HepG2 (cell line): Measurements from ENCODE around the gene HEATR1. TPM values are rescaled to one million over a fixed set of nuclear protein-coding genes. Genes with fewer than 3 reads are reported as not detected.

Experiments
- AKAP8 ChIP-seq: sonication (generic); formaldehyde crosslinking; IDR thresholded peaks from 2 replicates; pipeline ENCODE4 v1.5.1; 2020; ENCODE audit warnings: mild to moderate bottlenecking, missing genetic modification reagents
- CAMTA2 ChIP-seq: sonication (generic); formaldehyde crosslinking; IDR thresholded peaks from 2 replicates; pipeline ENCODE4 v1.4.0; 2020; ENCODE audit warnings: mild to moderate bottlenecking, missing genetic modification reagents, borderline replicate concordance
- GPN1 ChIP-seq: sonication (generic); formaldehyde crosslinking; IDR thresholded peaks from 2 replicates; pipeline ENCODE4 v1.5.1; 2020; ENCODE audit warnings: missing genetic modification reagents, borderline replicate concordance
- HNF4A ChIP-seq: sonication (generic); formaldehyde crosslinking; IDR thresholded peaks from 2 replicates; pipeline ENCODE4 v1.4.0; 2020; ENCODE audit warnings: missing genetic modification reagents
- HNRNPLL ChIP-seq: fragments of 200-400 bp; formaldehyde crosslinking; IDR thresholded peaks from 2 replicates; pipeline ENCODE4 v1.6.1; 2017; ENCODE audit warnings: mild to moderate bottlenecking, low read depth, low read length; ENCODE audit not compliant: poor library complexity, severe bottlenecking
- IKZF4 ChIP-seq: sonication (generic); formaldehyde crosslinking; IDR thresholded peaks from 2 replicates; pipeline ENCODE4 v1.5.1; 2020; ENCODE audit warnings: borderline replicate concordance, mild to moderate bottlenecking, low read depth, missing genetic modification reagents; ENCODE audit errors: not compliant biosample characterization
- MAX ChIP-seq: IDR thresholded peaks from 2 replicates; pipeline ENCODE4 v1.6.1; 2012; ENCODE audit warnings: inconsistent platforms
- NR2F1 ChIP-seq, 2 experiments: fragments of 450-650 bp in 1 of 2; formaldehyde crosslinking in 1 of 2; IDR thresholded peaks; 2 replicates each; pipeline versions ENCODE4 v1.5.0 to v1.6.1; 2016 to 2020; ENCODE audit warnings: mild to moderate bottlenecking in 1 of 2, missing compliant biosample characterization in 1 of 2, missing genetic modification reagents in 1 of 2, moderate library complexity in 1 of 2
- SIX4 ChIP-seq: sonication (generic); formaldehyde crosslinking; IDR thresholded peaks from 2 replicates; pipeline ENCODE4 v1.4.0; 2020; ENCODE audit warnings: missing genetic modification reagents
- SP140L ChIP-seq: sonication (generic); formaldehyde crosslinking; IDR thresholded peaks from 2 replicates; pipeline ENCODE4 v1.4.0; 2020; ENCODE audit warnings: missing genetic modification reagents, borderline replicate concordance
- SP2 ChIP-seq: sonication (generic); formaldehyde crosslinking; IDR thresholded peaks from 2 replicates; pipeline ENCODE4 v1.5.1; 2020; ENCODE audit warnings: mild to moderate bottlenecking, missing genetic modification reagents
- STAT5B ChIP-seq: sonication (generic); formaldehyde crosslinking; IDR thresholded peaks from 2 replicates; pipeline ENCODE4 v1.4.0; 2020; ENCODE audit warnings: missing genetic modification reagents
- TAF15 ChIP-seq: fragments of 200-400 bp; formaldehyde crosslinking; IDR thresholded peaks from one replicate; pipeline ENCODE4 v1.6.1; 2018; ENCODE audit warnings: mild to moderate bottlenecking, low read depth, low read length; ENCODE audit not compliant: poor library complexity, severe bottlenecking
- TBX3 ChIP-seq: fragments of 450-650 bp; IDR thresholded peaks from 2 replicates; pipeline ENCODE4 v1.6.1; 2017; ENCODE audit warnings: antibody characterized with exemption, mild to moderate bottlenecking, inconsistent platforms, borderline replicate concordance
- TP53 ChIP-seq: sonication (generic); formaldehyde crosslinking; conservative IDR thresholded peaks from 2 replicates; pipeline ENCODE4 v1.4.0; 2020; ENCODE audit warnings: missing genetic modification reagents
- ZNF180 ChIP-seq: sonication (generic); formaldehyde crosslinking; IDR thresholded peaks from 2 replicates; pipeline ENCODE4 v1.4.0; 2020; ENCODE audit warnings: low read depth, missing genetic modification reagents, borderline replicate concordance
- ZNF280B ChIP-seq: sonication (generic); formaldehyde crosslinking; IDR thresholded peaks from 2 replicates; pipeline ENCODE4 v1.5.0; 2020; ENCODE audit warnings: missing genetic modification reagents, mild to moderate bottlenecking, borderline replicate concordance
- ZNF674 ChIP-seq: sonication (generic); formaldehyde crosslinking; IDR thresholded peaks from 2 replicates; pipeline ENCODE4 v1.5.0; 2020; ENCODE audit warnings: low read depth, mild to moderate bottlenecking, missing genetic modification reagents
- ZNF878 ChIP-seq: sonication (generic); formaldehyde crosslinking; IDR thresholded peaks from 2 replicates; pipeline ENCODE4 v1.8.1; 2023; ENCODE audit warnings: mild to moderate bottlenecking, missing genetic modification reagents, moderate library complexity
- polyA plus RNA-seq, 8 experiments: library from polyadenylated mRNA; depleted of rRNA in 3 of 8; stranded (reverse) in 7 of 8; unstranded in 1 of 8; fragments of >200 nt; fragmentation: Illumina TruSeq in 4 of 8; extraction: Trizol in 4 of 8; gene quantifications; 2 replicates each; pipeline versions ENCODE4 v1.2.1 to v1.2.3, GENCODE V29; 2011 to 2016; ENCODE audit warnings: low read depth in 4 of 8, missing spikeins in 1 of 8, mixed read lengths in 1 of 8; ENCODE audit not compliant: insufficient read depth in 1 of 8
- total RNA-seq, 5 experiments: library from RNA; depleted of rRNA; stranded (reverse); fragments of >200 nt; fragmentation: Illumina TruSeq; extraction: Trizol; gene quantifications; 2 replicates each; pipeline ENCODE4 v1.2.3, GENCODE V29; 2016; ENCODE audit warnings: low read depth in 1 of 5
- TF ChIP-seq, protein P1 (sequence below): sonication (generic); formaldehyde crosslinking; IDR thresholded peaks from 2 replicates; pipeline ENCODE4 v1.8.0; 2023; ENCODE audit warnings: mild to moderate bottlenecking, missing genetic modification reagents
- TF ChIP-seq, protein P2 (sequence below): sonication (generic); formaldehyde crosslinking; IDR thresholded peaks from 2 replicates; pipeline ENCODE4 v1.4.0; 2020; ENCODE audit warnings: missing genetic modification reagents
- TF ChIP-seq, protein P3 (sequence below): sonication (generic); formaldehyde crosslinking; IDR thresholded peaks from 2 replicates; pipeline ENCODE4 v1.4.0; 2020; ENCODE audit warnings: missing genetic modification reagents; ENCODE audit errors: not compliant biosample characterization
- TF ChIP-seq, protein P4 (sequence below): fragments of 450-650 bp; IDR thresholded peaks from 2 replicates; pipeline ENCODE4 v1.6.1; 2016

Gene HEATR1
- total and polyA plus RNA-seq, 2 of the 13 experiments (the other 11 are each of a cell fraction or from before 2014, with no cell fraction given): 10.2 to 45.8 TPM

GRCh38 chr1:236523704-236524141, 80.6 kb downstream of the HEATR1 start, which contains the start of gene LGALS8 (continued):
- peak; percentile 39; the same call in 1 of the 2 replicates for TF ChIP-seq ZNF180 (CRISPR knock-in tag)
- TF ChIP-seq, protein P1, sequence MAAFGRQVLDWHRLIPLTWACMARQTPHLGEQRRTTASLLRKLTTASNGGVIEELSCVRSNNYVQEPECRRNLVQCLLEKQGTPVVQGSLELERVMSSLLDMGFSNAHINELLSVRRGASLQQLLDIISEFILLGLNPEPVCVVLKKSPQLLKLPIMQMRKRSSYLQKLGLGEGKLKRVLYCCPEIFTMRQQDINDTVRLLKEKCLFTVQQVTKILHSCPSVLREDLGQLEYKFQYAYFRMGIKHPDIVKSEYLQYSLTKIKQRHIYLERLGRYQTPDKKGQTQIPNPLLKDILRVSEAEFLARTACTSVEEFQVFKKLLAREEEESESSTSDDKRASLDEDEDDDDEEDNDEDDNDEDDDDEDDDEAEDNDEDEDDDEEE (CRISPR knock-in tag): no peak
- TF ChIP-seq MAX: no peak
- no peak for TF ChIP-seq TAF15
- TF ChIP-seq ZNF280B (CRISPR knock-in tag): peak; percentile 49; the same call in 1 of the 2 replicates
- TF ChIP-seq SIX4: no peak
- no peak for TF ChIP-seq ZNF674 (CRISPR knock-in tag)
- 0 out of 2 replicates have a peak, but pooled peaks have one; percentile 45 for TF ChIP-seq TP53 (CRISPR knock-in tag)
- TF ChIP-seq HNF4A (CRISPR knock-in tag): peak; percentile 17; the same call in 1 of the 2 replicates
- TF ChIP-seq, protein P2, sequence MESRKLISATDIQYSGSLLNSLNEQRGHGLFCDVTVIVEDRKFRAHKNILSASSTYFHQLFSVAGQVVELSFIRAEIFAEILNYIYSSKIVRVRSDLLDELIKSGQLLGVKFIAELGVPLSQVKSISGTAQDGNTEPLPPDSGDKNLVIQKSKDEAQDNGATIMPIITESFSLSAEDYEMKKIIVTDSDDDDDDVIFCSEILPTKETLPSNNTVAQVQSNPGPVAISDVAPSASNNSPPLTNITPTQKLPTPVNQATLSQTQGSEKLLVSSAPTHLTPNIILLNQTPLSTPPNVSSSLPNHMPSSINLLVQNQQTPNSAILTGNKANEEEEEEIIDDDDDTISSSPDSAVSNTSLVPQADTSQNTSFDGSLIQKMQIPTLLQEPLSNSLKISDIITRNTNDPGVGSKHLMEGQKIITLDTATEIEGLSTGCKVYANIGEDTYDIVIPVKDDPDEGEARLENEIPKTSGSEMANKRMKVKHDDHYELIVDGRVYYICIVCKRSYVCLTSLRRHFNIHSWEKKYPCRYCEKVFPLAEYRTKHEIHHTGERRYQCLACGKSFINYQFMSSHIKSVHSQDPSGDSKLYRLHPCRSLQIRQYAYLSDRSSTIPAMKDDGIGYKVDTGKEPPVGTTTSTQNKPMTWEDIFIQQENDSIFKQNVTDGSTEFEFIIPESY (CRISPR knock-in tag): no peak
- no peak for TF ChIP-seq SP140L (CRISPR knock-in tag)
- no peak for TF ChIP-seq GPN1 (CRISPR knock-in tag)
- TF ChIP-seq, protein P3, sequence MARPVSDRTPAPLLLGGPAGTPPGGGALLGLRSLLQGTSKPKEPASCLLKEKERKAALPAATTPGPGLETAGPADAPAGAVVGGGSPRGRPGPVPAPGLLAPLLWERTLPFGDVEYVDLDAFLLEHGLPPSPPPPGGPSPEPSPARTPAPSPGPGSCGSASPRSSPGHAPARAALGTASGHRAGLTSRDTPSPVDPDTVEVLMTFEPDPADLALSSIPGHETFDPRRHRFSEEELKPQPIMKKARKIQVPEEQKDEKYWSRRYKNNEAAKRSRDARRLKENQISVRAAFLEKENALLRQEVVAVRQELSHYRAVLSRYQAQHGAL (CRISPR knock-in tag): no peak
- TF ChIP-seq IKZF4 (CRISPR knock-in tag): no peak
- no peak for TF ChIP-seq STAT5B (CRISPR knock-in tag)
- no peak for TF ChIP-seq SP2 (CRISPR knock-in tag)
- peak; percentile 25 for TF ChIP-seq HNRNPLL
- TF ChIP-seq ZNF878: no peak; the same call in 1 of the 2 replicates
- 0 out of 2 replicates have a peak, but pooled peaks have one; percentile 30 for TF ChIP-seq CAMTA2 (CRISPR knock-in tag)
- no peak for TF ChIP-seq TBX3
- no peak for TF ChIP-seq NR2F1 (CRISPR knock-in tag; IDR thresholded peaks at IDR 0.05)
- TF ChIP-seq, protein P4, sequence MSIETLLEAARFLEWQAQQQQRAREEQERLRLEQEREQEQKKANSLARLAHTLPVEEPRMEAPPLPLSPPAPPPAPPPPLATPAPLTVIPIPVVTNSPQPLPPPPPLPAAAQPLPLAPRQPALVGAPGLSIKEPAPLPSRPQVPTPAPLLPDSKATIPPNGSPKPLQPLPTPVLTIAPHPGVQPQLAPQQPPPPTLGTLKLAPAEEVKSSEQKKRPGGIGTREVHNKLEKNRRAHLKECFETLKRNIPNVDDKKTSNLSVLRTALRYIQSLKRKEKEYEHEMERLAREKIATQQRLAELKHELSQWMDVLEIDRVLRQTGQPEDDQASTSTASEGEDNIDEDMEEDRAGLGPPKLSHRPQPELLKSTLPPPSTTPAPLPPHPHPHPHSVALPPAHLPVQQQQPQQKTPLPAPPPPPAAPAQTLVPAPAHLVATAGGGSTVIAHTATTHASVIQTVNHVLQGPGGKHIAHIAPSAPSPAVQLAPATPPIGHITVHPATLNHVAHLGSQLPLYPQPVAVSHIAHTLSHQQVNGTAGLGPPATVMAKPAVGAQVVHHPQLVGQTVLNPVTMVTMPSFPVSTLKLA: no peak
- TF ChIP-seq AKAP8 (CRISPR knock-in tag): no peak
